ENCODE measurements around the gene TSHZ1. TPM values are rescaled to one million over a fixed set of nuclear protein-coding genes. Genes with fewer than 3 reads are reported as not detected.

Gene TSHZ1
- total and polyA plus RNA-seq, 2 donors from 2014 or later, result 7.0 to 31.3 TPM

DNA sequence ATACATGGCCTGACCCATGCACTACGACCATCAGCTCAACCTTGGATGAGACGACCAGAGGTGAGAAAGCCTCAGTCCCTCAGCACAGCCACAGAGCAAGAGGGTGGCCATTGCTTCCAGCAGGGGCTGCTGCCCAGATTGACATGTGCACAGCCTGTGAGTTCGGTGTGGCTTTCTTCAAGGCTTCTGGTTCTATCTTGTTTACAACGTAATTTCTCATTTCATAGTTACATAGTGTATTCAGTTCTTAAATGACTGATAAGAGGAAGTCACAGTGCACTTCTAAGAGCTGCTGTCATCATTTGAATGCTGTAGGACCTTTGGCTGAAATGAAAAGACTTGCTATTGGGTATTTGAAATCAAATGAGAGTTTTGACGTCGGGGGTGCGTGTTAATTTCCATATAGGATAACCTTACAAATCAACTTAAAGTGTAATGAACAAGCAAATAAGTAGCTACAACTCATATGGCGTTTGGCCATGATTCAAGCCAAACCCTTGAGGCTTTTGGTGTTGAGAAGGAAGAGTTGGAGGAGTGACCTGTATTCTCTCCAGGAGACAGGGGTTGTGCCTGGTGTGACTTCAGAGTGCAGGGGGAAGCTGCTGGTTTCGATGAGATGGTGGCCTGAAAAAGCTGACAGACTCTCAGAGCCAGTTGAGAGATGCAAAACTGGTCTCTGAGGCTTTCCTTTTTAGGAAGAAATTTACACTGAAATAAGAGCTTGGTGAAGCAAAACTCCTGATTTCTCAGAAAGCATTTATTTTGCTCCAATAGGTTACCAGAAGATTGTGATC, 51.0 kb downstream of the TSHZ1 start:
- Histone ChIP-seq H3K4me3 (ENCODE audit: low read length in 3 of 3) (no peak overlapping the region), H3K9me3 (ENCODE audit: control insufficient read depth in 2 of 3, insufficient read depth in 1 of 3, low read length in 3 of 3) (no peaks in the 10 kb centered on the region), H3K27ac (ENCODE audit: low read depth in 2 of 2, low read length in 2 of 2) (no peak overlapping the region), H3K36me3 (ENCODE audit: control insufficient read depth in 2 of 3, insufficient read depth in 3 of 3, low read length in 3 of 3) (no peaks in the 10 kb centered on the region), H3K9ac (ENCODE audit: low read length in 3 of 3) (no peak overlapping the region), H3K4me1 (ENCODE audit: control insufficient read depth in 2 of 3, insufficient read depth in 2 of 3, low read depth in 1 of 3, low read length in 3 of 3) (peaks cover 0 to 2% (median 0%) of the 10 kb centered on the region in 3 donors), H3K27me3 (ENCODE audit: control insufficient read depth, insufficient read depth, low read length) (no peaks in the 10 kb centered on the region)
- no peak for FAIRE-seq
- TF ChIP-seq, protein P1, sequence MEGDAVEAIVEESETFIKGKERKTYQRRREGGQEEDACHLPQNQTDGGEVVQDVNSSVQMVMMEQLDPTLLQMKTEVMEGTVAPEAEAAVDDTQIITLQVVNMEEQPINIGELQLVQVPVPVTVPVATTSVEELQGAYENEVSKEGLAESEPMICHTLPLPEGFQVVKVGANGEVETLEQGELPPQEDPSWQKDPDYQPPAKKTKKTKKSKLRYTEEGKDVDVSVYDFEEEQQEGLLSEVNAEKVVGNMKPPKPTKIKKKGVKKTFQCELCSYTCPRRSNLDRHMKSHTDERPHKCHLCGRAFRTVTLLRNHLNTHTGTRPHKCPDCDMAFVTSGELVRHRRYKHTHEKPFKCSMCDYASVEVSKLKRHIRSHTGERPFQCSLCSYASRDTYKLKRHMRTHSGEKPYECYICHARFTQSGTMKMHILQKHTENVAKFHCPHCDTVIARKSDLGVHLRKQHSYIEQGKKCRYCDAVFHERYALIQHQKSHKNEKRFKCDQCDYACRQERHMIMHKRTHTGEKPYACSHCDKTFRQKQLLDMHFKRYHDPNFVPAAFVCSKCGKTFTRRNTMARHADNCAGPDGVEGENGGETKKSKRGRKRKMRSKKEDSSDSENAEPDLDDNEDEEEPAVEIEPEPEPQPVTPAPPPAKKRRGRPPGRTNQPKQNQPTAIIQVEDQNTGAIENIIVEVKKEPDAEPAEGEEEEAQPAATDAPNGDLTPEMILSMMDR (IDR thresholded peaks at IDR 0.05; ENCODE audit: borderline replicate concordance, extremely low read depth, insufficient read depth), result no peak
- intact Hi-C loops (cut with DNase I), result no loop called here
- no peak for DNase-seq

DNA sequence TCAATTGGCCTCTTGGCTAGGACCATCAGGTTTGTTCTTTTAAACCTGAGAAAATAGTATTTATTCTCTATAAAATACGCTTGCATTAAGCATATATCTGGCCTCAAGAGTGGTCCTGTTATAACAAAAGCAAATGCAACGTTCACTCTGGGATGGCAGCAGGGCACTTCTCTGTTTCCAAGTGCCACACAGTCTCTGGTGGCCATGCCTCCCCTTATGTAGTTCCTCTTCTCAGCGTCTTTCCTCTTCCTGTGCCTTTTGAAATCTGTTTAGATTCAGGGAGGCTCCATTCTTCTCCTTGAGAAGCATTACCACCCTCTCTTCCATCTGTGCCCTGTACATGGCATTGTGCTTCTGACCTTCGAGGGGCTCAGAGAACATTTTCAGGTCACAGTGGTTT, 51.9 kb downstream of the TSHZ1 start:
- no peaks in the 10 kb centered on the region for H3K36me3 ChIP-seq (ENCODE audit: control insufficient read depth in 2 of 3, insufficient read depth in 3 of 3, low read length in 3 of 3)
- no peak overlapping the region for H3K4me3 ChIP-seq (ENCODE audit: low read length in 3 of 3)
- FAIRE-seq, result no peak
- H3K4me1 ChIP-seq (ENCODE audit: control insufficient read depth in 2 of 3, insufficient read depth in 2 of 3, low read depth in 1 of 3, low read length in 3 of 3), result peaks cover 0 to 3% (median under 1%) of the 10 kb centered on the region in 3 donors
- no peaks in the 10 kb centered on the region for H3K9me3 ChIP-seq (ENCODE audit: control insufficient read depth in 2 of 3, insufficient read depth in 1 of 3, low read length in 3 of 3)
- H3K27ac ChIP-seq (ENCODE audit: low read depth in 2 of 2, low read length in 2 of 2), result no peak overlapping the region
- TF ChIP-seq, protein P1 (IDR thresholded peaks at IDR 0.05; ENCODE audit: borderline replicate concordance, extremely low read depth, insufficient read depth), result no peak
- H3K27me3 ChIP-seq (ENCODE audit: control insufficient read depth, insufficient read depth, low read length), result no peaks in the 10 kb centered on the region
- intact Hi-C loops (cut with DNase I), result no loop called here
- no peak overlapping the region for H3K9ac ChIP-seq (ENCODE audit: low read length in 3 of 3)
- no peak for DNase-seq

DNA sequence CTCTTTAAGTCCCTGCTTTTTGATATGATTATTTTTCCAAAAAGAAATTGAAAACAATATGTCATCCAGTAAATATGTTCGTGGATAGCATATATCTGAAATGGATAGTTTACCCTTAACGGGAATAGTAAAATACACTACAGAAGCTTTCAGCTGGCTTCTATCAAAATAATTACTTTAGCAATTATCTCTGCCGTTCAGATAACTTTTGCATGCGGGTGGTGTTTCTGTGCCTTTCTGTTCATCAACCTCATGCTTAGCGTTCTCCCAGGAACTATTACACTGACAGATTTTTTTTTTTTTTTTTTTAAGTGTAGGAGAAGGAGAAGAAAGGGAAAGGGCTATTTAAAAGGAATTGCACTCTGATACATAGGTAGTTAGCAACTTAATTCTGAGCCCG, 53.6 kb downstream of the TSHZ1 start:
- H3K9ac ChIP-seq (ENCODE audit: low read length in 3 of 3), result no peak overlapping the region
- intact Hi-C loops (cut with DNase I), result no loop called here
- no peak for DNase-seq
- H3K36me3 ChIP-seq (ENCODE audit: control insufficient read depth in 2 of 3, insufficient read depth in 3 of 3, low read length in 3 of 3), result no peaks in the 10 kb centered on the region
- H3K9me3 ChIP-seq (ENCODE audit: control insufficient read depth in 2 of 3, insufficient read depth in 1 of 3, low read length in 3 of 3), result no peaks in the 10 kb centered on the region
- H3K27me3 ChIP-seq (ENCODE audit: control insufficient read depth, insufficient read depth, low read length), result no peaks in the 10 kb centered on the region
- H3K4me3 ChIP-seq (ENCODE audit: low read length in 3 of 3), result no peak overlapping the region
- TF ChIP-seq, protein P1 (IDR thresholded peaks at IDR 0.05; ENCODE audit: borderline replicate concordance, extremely low read depth, insufficient read depth), result no peak
- no peak overlapping the region for H3K27ac ChIP-seq (ENCODE audit: low read depth in 2 of 2, low read length in 2 of 2)
- H3K4me1 ChIP-seq (ENCODE audit: control insufficient read depth in 2 of 3, insufficient read depth in 2 of 3, low read depth in 1 of 3, low read length in 3 of 3), result peaks cover 4 to 8% (median 5%) of the 10 kb centered on the region in 3 donors
- FAIRE-seq, result no peak
